Panc1 (cell line): ENCODE data around the gene KCNH1.

Experiments
- CTCF ChIP-seq: fragments of 450-650 bp; IDR thresholded peaks from 2 replicates; pipeline ENCODE4 v1.5.1; 2017; ENCODE audit warnings: mild to moderate bottlenecking
- POLR2AphosphoS5 ChIP-seq: IDR thresholded peaks from 2 replicates; pipeline ENCODE4 v1.6.1; 2012; ENCODE audit warnings: mild to moderate bottlenecking, low read depth, low read length, moderate library complexity
- REST ChIP-seq, 2 experiments: IDR thresholded peaks; 2 replicates each; pipeline ENCODE4 v1.6.1; 2011 to 2012; ENCODE audit warnings: low read depth in 2 of 2, control low read depth in 1 of 2, low read length in 1 of 2, mild to moderate bottlenecking in 1 of 2, moderate library complexity in 1 of 2; ENCODE audit not compliant: insufficient read depth in 1 of 2
- SIN3A ChIP-seq: IDR thresholded peaks from 2 replicates; pipeline ENCODE4 v1.6.1; 2012; ENCODE audit warnings: low read depth, mild to moderate bottlenecking, low read length, moderate library complexity, borderline replicate concordance; ENCODE audit not compliant: insufficient read depth

GRCh38 chr1:211118407-211119102, 15.4 kb downstream of the KCNH1 start:
- TF ChIP-seq CTCF = no peak
- TF ChIP-seq POLR2AphosphoS5 = no peak
- TF ChIP-seq REST (IDR thresholded peaks at IDR 0.05; ENCODE audit: insufficient read depth in 1 of 2, low read depth in 2 of 2, low read length in 1 of 2) = no peak
- TF ChIP-seq SIN3A = no peak
